Measurements from ENCODE around the gene DOK6.

DNA sequence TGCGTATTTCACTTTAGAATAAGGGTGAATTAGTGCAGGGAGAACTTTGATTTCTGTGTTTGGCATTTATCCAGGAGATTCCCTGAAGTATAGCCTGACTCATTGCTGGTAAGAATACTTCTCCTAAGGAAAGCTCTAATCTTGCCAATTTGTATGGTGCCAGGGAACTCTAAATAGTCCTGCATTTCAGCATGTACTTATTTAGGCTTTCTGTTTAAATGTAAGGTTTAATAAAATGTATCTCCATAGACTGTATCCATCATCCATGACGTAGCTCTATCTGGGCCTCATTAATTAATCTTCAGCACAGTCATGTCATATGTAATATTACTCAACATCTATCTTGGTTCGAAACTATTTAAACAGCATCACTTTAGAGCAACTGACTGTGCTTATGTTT is 127.7 kb downstream of the DOK6 start:
- TF ChIP-seq, protein P1, sequence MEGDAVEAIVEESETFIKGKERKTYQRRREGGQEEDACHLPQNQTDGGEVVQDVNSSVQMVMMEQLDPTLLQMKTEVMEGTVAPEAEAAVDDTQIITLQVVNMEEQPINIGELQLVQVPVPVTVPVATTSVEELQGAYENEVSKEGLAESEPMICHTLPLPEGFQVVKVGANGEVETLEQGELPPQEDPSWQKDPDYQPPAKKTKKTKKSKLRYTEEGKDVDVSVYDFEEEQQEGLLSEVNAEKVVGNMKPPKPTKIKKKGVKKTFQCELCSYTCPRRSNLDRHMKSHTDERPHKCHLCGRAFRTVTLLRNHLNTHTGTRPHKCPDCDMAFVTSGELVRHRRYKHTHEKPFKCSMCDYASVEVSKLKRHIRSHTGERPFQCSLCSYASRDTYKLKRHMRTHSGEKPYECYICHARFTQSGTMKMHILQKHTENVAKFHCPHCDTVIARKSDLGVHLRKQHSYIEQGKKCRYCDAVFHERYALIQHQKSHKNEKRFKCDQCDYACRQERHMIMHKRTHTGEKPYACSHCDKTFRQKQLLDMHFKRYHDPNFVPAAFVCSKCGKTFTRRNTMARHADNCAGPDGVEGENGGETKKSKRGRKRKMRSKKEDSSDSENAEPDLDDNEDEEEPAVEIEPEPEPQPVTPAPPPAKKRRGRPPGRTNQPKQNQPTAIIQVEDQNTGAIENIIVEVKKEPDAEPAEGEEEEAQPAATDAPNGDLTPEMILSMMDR (IDR thresholded peaks at IDR 0.05) = no peak
- TF ChIP-seq POLR2A (IDR thresholded peaks at IDR 0.05) (no peak), POLR2AphosphoS5 (IDR thresholded peaks at IDR 0.05) (no peak)
